ENCODE measurements around the gene ATP5F1C.
"Not testable (repeated sequence)": the region's sequence is repeated elsewhere in the genome, so short reads cannot be mapped to it uniquely, and the experiment has no call there.

Gene ATP5F1C

GRCh38 chr10:7787857-7788638 is at the start of gene ATP5F1C, which contains the start of gene KIN:
TSS of gene ATP5F1C (plus strand) at chr10:7788177. CDS start at chr10:7788208, 31 bp downstream.
TSS of gene KIN (minus strand) at chr10:7787993. CDS start at chr10:7787933, 60 bp downstream.
- in situ Hi-C loops (cut with HindIII; ENCODE audit: low sequenced_read_pairs): no loop called here
- TF ChIP-seq CTCF (IDR thresholded peaks at IDR 0.05; ENCODE audit: low read depth, low read length, missing control alignments): no peak
- DNase-seq (ENCODE audit: low read depth): peak; percentile 93
- peak within 1 kb of the TSS; percentile 80 for H3K4me3 ChIP-seq (ENCODE audit: low read depth, low read length)

GRCh38 chr10:7738536-7739407 is 49.2 kb upstream of the ATP5F1C start:
- DNase-seq (ENCODE audit: low read depth): no peak
- TF ChIP-seq CTCF (IDR thresholded peaks at IDR 0.05; ENCODE audit: low read depth, low read length, missing control alignments): no peak
- in situ Hi-C loops (cut with HindIII; ENCODE audit: low sequenced_read_pairs): no loop called here
- no peak overlapping the region for H3K4me3 ChIP-seq (ENCODE audit: low read depth, low read length)

DNA sequence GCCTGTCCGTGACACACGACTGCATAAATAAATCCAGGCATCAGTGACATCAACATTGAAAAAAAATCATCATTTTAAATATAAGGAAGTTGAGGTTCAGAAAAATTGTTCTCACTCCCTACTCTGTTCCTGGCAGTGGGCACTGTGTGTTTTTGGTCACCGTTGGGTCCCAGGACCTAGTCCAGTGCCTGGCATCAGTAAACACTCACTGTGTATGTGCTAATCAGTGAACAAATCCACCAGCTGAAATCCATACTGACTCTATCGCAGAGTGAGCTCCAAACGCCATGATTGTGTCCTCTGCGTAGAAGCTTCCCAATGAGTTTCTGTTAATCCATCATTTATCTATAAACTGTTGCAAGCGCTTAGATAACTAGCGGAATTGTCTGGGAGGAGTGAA is 43.7 kb upstream of the ATP5F1C start:
- H3K4me3 ChIP-seq (ENCODE audit: low read depth, low read length): no peak overlapping the region
- in situ Hi-C loops (cut with HindIII; ENCODE audit: low sequenced_read_pairs): no loop called here
- no peak for DNase-seq (ENCODE audit: low read depth)
- TF ChIP-seq CTCF (IDR thresholded peaks at IDR 0.05; ENCODE audit: low read depth, low read length, missing control alignments): no peak

- DNase-seq (ENCODE audit: low read depth); in situ Hi-C loops (cut with HindIII; ENCODE audit: low sequenced_read_pairs); H3K4me3 ChIP-seq (ENCODE audit: low read depth, low read length): not testable (repeated sequence)
Observed at GRCh38 chr10:7748637-7749036, 39.3 kb upstream of the ATP5F1C start.

- in situ Hi-C loops (cut with HindIII; ENCODE audit: low sequenced_read_pairs): loop anchor here (5.0 kb wide), 1 partner anchor 218 kb away; no protein-coding TSS in a partner anchor
- no peak for TF ChIP-seq CTCF (IDR thresholded peaks at IDR 0.05; ENCODE audit: low read depth, low read length, missing control alignments)
- no peak overlapping the region for H3K4me3 ChIP-seq (ENCODE audit: low read depth, low read length)
Observed at GRCh38 chr10:7750222-7750621, 37.8 kb upstream of the ATP5F1C start.

DNA sequence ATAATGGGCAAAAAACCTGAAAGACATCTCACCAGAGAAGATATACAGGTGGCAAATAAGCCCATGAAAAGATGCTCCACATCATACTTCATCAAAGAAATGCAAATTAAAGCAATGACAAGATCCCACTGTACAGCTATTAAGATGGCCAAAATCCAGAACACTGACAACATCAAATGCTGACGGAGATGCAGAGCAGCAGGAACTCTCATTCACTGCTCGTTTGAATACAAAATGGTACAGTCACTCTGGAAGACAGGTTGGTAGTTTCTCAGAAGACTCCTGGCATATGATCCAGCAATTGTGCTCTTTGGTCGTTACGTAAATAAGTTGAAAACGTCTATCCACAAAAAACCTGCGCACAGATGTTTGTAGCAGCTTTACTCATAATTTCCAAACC is 35.7 kb upstream of the ATP5F1C start:
- in situ Hi-C loops (cut with HindIII; ENCODE audit: low sequenced_read_pairs): loop anchor here (5.0 kb wide), 1 partner anchor 220 kb away; no protein-coding TSS in a partner anchor
- DNase-seq (ENCODE audit: low read depth): no peak
- TF ChIP-seq CTCF (IDR thresholded peaks at IDR 0.05; ENCODE audit: low read depth, low read length, missing control alignments): no peak
- H3K4me3 ChIP-seq (ENCODE audit: low read depth, low read length): no peak overlapping the region

More at GRCh38 chr10:7750222-7750621, 37.8 kb upstream of the ATP5F1C start:
- no peak for DNase-seq (ENCODE audit: low read depth)

Data from astrocyte of the cerebellum (primary cell).